Panc1 (cell line): Measurements from ENCODE around the gene ABAT. TPM values are rescaled to one million over a fixed set of nuclear protein-coding genes. Genes with fewer than 3 reads are reported as not detected.

Experiments used
- ATAC-seq: fragments of 200-7000 bp; cut with Tn5 transposase; 2 replicates; pipeline ENCODE4 v1.9.1; 2020; ENCODE audit warnings: mild to moderate bottlenecking, moderate library complexity
- BruUV-seq: library from RNA; stranded (reverse); fragments of 400-500 nt; replicated peaks from 2 replicates; lab custom pipeline; 2021; lab: Mats Ljungman, UMichigan
- CTCF ChIA-PET: fragments of 300-600 bp; sonication (Branson Sonifier 250); formaldehyde crosslinking; loops from one replicate; lab custom pipeline; 2022; ENCODE audit warnings: antibody characterized with exemption; lab: Charles Lee
- POLR2A ChIA-PET: fragments of 300-600 bp; sonication (Branson Sonifier 250); formaldehyde crosslinking; loops from one replicate; lab custom pipeline; 2022; ENCODE audit warnings: antibody characterized with exemption; lab: Charles Lee
- DNase-seq: peaks from one replicate; pipeline ENCODE4 v3.0.0-alpha.2; 2010; ENCODE audit warnings: low read depth, low spot score
- H3K27ac ChIP-seq: 2 replicates; pipeline ENCODE4 v1.5.1; 2011; ENCODE audit warnings: mild to moderate bottlenecking, low read length, inconsistent platforms
- H3K27me3 ChIP-seq: fragments of 200-500 bp; sonication (Bioruptor generic); 2 replicates; pipeline ENCODE4 v1.6.0; 2014; ENCODE audit warnings: low read length, inconsistent platforms; ENCODE audit not compliant: control insufficient read depth, insufficient read depth
- H3K36me3 ChIP-seq: fragments of 200-500 bp; sonication (Bioruptor generic); 2 replicates; pipeline ENCODE4 v1.5.1; 2014; ENCODE audit warnings: inconsistent platforms, mild to moderate bottlenecking, low read length, moderate library complexity; ENCODE audit not compliant: control insufficient read depth, insufficient read depth
- H3K4me1 ChIP-seq: 2 replicates; pipeline ENCODE4 v1.5.1; 2011; ENCODE audit warnings: inconsistent platforms, mild to moderate bottlenecking, low read length, moderate library complexity; ENCODE audit not compliant: control insufficient read depth, insufficient read depth
- H3K4me3 ChIP-seq, 2 experiments: 2 replicates each; pipeline ENCODE4 v1.5.1; 2011 to 2012; ENCODE audit warnings: low read depth in 2 of 2, low read length in 2 of 2, mild to moderate bottlenecking in 2 of 2, inconsistent platforms in 1 of 2, moderate library complexity in 1 of 2
- H3K9me3 ChIP-seq: fragments of 200-500 bp; sonication (Bioruptor generic); 2 replicates; pipeline ENCODE4 v1.5.1; 2014; ENCODE audit warnings: low read depth, mild to moderate bottlenecking, inconsistent platforms, low read length, moderate library complexity; ENCODE audit not compliant: control insufficient read depth, insufficient read depth
- POLR2AphosphoS5 ChIP-seq: IDR thresholded peaks from 2 replicates; pipeline ENCODE4 v1.6.1; 2012; ENCODE audit warnings: mild to moderate bottlenecking, low read depth, low read length, moderate library complexity
- SIN3A ChIP-seq: IDR thresholded peaks from 2 replicates; pipeline ENCODE4 v1.6.1; 2012; ENCODE audit warnings: low read depth, mild to moderate bottlenecking, low read length, moderate library complexity, borderline replicate concordance; ENCODE audit not compliant: insufficient read depth
- TCF7L2 ChIP-seq: IDR thresholded peaks from 2 replicates; pipeline ENCODE4 v1.6.1; 2011; ENCODE audit warnings: mild to moderate bottlenecking, low read depth, low read length, inconsistent platforms
- in situ Hi-C: cut with HindIII; loops from 2 replicates; pipeline ENCODE4 v1.10.0; 2016; ENCODE audit warnings: low sequenced_read_pairs, low pct_unique_long_range_greater_than_20kb
- intact Hi-C: fragments of 100-400 bp; cut with micrococcal nuclease; formaldehyde crosslinking; loops from one replicate; pipeline ENCODE4 v1.10.0; 2022; ENCODE audit not compliant: unreplicated experiment
- total RNA-seq: library from RNA; stranded (reverse); gene quantifications from one replicate; pipeline ENCODE4 v1.2.1, GENCODE V29; 2021; ENCODE audit not compliant: unreplicated experiment
- TF ChIP-seq, protein P1 (sequence below), 2 experiments: IDR thresholded peaks; 2 replicates each; pipeline ENCODE4 v1.6.1; 2011 to 2012; ENCODE audit warnings: low read depth in 2 of 2, control low read depth in 1 of 2, low read length in 1 of 2, mild to moderate bottlenecking in 1 of 2, moderate library complexity in 1 of 2; ENCODE audit not compliant: insufficient read depth in 1 of 2
- TF ChIP-seq, protein P2 (sequence below): fragments of 450-650 bp; IDR thresholded peaks from 2 replicates; pipeline ENCODE4 v1.5.1; 2017; ENCODE audit warnings: mild to moderate bottlenecking

ABAT gene
- total RNA-seq, 1 experiment from 2014 or later, result 0.77 TPM

DNA sequence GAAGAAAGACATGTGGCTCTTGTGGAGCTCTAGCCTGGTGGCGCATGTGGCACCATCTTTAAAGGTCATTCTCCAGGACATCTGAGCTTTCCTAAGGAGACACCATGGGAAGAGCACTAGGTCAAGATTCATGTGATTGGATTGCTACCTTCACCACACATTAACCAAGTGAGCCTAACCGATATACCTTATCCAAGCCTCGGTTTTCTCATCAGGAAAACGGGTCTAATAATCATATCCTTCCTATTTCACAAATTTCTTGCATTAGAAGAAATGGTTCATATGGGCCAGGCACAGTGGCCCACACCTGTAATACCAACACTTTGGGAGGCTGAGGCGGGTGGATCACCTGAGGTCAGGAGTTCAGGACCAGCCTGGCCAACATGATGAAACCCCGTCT, 64.7 kb downstream of the ABAT start:
- Histone ChIP-seq H3K4me1 (no peaks in the 10 kb centered on the region), H3K9me3 (no peaks in the 10 kb centered on the region), H3K4me3 (no peak overlapping the region), H3K27ac (no peak overlapping the region), H3K36me3 (no peaks in the 10 kb centered on the region), H3K27me3 (peaks cover 9% of the 10 kb centered on the region)
- intact Hi-C loops (no loop called here), in situ Hi-C loops (no loop called here)
- ChIA-PET POLR2A (no interaction called here), CTCF (interaction anchor here (0.6 kb wide), 1 partner anchor 169 kb away, joined by 4 read pairs; no protein-coding TSS in a partner anchor)
- BruUV-seq, result no TSS peak
- ATAC-seq, result no peak
- TF ChIP-seq POLR2AphosphoS5 (no peak), TCF7L2 (no peak), SIN3A (no peak)
- TF ChIP-seq, protein P1, sequence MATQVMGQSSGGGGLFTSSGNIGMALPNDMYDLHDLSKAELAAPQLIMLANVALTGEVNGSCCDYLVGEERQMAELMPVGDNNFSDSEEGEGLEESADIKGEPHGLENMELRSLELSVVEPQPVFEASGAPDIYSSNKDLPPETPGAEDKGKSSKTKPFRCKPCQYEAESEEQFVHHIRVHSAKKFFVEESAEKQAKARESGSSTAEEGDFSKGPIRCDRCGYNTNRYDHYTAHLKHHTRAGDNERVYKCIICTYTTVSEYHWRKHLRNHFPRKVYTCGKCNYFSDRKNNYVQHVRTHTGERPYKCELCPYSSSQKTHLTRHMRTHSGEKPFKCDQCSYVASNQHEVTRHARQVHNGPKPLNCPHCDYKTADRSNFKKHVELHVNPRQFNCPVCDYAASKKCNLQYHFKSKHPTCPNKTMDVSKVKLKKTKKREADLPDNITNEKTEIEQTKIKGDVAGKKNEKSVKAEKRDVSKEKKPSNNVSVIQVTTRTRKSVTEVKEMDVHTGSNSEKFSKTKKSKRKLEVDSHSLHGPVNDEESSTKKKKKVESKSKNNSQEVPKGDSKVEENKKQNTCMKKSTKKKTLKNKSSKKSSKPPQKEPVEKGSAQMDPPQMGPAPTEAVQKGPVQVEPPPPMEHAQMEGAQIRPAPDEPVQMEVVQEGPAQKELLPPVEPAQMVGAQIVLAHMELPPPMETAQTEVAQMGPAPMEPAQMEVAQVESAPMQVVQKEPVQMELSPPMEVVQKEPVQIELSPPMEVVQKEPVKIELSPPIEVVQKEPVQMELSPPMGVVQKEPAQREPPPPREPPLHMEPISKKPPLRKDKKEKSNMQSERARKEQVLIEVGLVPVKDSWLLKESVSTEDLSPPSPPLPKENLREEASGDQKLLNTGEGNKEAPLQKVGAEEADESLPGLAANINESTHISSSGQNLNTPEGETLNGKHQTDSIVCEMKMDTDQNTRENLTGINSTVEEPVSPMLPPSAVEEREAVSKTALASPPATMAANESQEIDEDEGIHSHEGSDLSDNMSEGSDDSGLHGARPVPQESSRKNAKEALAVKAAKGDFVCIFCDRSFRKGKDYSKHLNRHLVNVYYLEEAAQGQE (IDR thresholded peaks at IDR 0.05; ENCODE audit: insufficient read depth in 1 of 2, low read depth in 2 of 2, low read length in 1 of 2), result no peak
- TF ChIP-seq, protein P2, sequence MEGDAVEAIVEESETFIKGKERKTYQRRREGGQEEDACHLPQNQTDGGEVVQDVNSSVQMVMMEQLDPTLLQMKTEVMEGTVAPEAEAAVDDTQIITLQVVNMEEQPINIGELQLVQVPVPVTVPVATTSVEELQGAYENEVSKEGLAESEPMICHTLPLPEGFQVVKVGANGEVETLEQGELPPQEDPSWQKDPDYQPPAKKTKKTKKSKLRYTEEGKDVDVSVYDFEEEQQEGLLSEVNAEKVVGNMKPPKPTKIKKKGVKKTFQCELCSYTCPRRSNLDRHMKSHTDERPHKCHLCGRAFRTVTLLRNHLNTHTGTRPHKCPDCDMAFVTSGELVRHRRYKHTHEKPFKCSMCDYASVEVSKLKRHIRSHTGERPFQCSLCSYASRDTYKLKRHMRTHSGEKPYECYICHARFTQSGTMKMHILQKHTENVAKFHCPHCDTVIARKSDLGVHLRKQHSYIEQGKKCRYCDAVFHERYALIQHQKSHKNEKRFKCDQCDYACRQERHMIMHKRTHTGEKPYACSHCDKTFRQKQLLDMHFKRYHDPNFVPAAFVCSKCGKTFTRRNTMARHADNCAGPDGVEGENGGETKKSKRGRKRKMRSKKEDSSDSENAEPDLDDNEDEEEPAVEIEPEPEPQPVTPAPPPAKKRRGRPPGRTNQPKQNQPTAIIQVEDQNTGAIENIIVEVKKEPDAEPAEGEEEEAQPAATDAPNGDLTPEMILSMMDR, result no peak
- no peak for DNase-seq

DNA sequence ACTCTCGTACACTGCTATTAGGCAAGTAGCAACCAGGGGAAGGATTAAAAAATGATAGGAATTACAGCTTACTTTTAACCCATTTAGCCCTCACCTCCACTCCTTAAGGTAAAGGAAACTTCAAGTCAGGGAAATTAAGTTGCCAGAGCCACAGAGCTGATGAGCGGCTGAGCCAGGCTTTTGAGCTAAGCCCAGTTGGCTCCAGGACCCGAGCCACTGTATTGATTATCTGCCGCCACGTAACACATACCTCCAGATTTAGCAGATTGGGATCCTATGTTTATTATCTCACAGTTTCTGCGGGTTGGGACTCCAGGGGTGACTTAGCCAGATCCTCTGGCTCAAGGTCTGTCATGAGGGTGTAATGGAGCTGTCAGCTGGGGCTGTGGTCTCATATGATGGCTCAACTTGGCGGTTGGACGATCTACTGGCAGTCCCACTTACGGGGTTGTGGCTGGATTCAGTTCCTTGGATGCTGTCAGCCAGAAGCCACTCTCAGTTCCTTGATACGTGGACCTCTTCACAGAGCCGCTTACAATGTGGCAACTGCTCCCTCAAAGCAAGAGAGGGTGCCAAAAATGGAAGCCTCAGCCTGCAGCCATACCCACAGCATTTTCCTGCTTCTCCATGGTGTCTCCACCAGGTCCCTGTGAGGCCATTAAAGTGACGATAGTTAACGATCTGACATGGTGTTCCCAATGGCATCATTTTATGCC, 65.7 kb downstream of the ABAT start:
- no peak overlapping the region for H3K27ac ChIP-seq
- TF ChIP-seq SIN3A, result no peak
- TF ChIP-seq, protein P2, result no peak
- TF ChIP-seq, protein P1 (IDR thresholded peaks at IDR 0.05; ENCODE audit: insufficient read depth in 1 of 2, low read depth in 2 of 2, low read length in 1 of 2), result no peak
- TF ChIP-seq POLR2AphosphoS5, result no peak
- no peak for TF ChIP-seq TCF7L2
- ATAC-seq (no peak), DNase-seq (no peak)
- peaks cover 9% of the 10 kb centered on the region for H3K27me3 ChIP-seq
- ChIA-PET POLR2A (no interaction called here), CTCF (interaction anchor here (0.7 kb wide), 1 partner anchor 966 kb away, joined by 4 read pairs; no protein-coding TSS in a partner anchor)
- no TSS peak for BruUV-seq
- no peaks in the 10 kb centered on the region for H3K9me3 ChIP-seq
- no peak overlapping the region for H3K4me3 ChIP-seq
- in situ Hi-C loops (no loop called here), intact Hi-C loops (no loop called here)
- H3K36me3 ChIP-seq, result no peaks in the 10 kb centered on the region
- no peaks in the 10 kb centered on the region for H3K4me1 ChIP-seq
